Ishikawa (cell line): ENCODE data around the gene EIF2AK3.

Experiments used
- CEBPB ChIP-seq: IDR thresholded peaks from 2 replicates; pipeline ENCODE4 v1.6.1; 2012
- EP300 ChIP-seq: IDR thresholded peaks from 2 replicates; pipeline ENCODE4 v1.6.1; 2012; ENCODE audit warnings: borderline replicate concordance
- FOXM1 ChIP-seq: IDR thresholded peaks from 2 replicates; pipeline ENCODE4 v1.6.1; 2012; ENCODE audit warnings: low read depth, borderline replicate concordance
- NFIC ChIP-seq: IDR thresholded peaks from 2 replicates; pipeline ENCODE4 v1.6.1; 2012
- ZBTB7A ChIP-seq: IDR thresholded peaks from 2 replicates; pipeline ENCODE4 v1.6.1; 2012; ENCODE audit warnings: low read depth
- TF ChIP-seq, protein P1 (sequence below): IDR thresholded peaks from 2 replicates; pipeline ENCODE4 v1.6.1; 2012; ENCODE audit warnings: low read depth, mild to moderate bottlenecking

DNA sequence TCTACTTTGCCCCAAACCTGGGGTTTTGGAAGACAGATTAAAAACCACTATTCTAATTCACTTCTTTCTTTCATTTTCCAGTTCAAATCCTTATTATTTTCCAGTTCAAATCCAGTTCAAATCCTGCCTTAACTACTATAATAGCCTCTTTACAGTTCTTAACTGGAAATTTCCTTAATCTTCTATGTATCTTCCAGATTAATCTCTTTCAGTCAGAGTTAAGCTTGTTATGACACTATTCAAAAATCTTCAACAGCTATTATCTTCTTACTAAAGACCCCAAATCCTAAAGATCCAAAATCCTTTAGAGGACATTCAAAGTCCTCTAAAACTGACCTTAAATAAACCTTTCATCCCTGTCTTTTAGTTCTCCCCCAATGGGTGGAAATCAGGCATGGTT is 30.1 kb downstream of the EIF2AK3 start:
- TF ChIP-seq, protein P1, sequence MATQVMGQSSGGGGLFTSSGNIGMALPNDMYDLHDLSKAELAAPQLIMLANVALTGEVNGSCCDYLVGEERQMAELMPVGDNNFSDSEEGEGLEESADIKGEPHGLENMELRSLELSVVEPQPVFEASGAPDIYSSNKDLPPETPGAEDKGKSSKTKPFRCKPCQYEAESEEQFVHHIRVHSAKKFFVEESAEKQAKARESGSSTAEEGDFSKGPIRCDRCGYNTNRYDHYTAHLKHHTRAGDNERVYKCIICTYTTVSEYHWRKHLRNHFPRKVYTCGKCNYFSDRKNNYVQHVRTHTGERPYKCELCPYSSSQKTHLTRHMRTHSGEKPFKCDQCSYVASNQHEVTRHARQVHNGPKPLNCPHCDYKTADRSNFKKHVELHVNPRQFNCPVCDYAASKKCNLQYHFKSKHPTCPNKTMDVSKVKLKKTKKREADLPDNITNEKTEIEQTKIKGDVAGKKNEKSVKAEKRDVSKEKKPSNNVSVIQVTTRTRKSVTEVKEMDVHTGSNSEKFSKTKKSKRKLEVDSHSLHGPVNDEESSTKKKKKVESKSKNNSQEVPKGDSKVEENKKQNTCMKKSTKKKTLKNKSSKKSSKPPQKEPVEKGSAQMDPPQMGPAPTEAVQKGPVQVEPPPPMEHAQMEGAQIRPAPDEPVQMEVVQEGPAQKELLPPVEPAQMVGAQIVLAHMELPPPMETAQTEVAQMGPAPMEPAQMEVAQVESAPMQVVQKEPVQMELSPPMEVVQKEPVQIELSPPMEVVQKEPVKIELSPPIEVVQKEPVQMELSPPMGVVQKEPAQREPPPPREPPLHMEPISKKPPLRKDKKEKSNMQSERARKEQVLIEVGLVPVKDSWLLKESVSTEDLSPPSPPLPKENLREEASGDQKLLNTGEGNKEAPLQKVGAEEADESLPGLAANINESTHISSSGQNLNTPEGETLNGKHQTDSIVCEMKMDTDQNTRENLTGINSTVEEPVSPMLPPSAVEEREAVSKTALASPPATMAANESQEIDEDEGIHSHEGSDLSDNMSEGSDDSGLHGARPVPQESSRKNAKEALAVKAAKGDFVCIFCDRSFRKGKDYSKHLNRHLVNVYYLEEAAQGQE: no peak
- no peak for TF ChIP-seq CEBPB
- TF ChIP-seq ZBTB7A: no peak
- TF ChIP-seq EP300: no peak
- TF ChIP-seq FOXM1: no peak
- no peak for TF ChIP-seq NFIC
